Measurements from ENCODE around the gene AFG3L2. TPM values are rescaled to one million over a fixed set of nuclear protein-coding genes. Genes with fewer than 3 reads are reported as not detected.

Gene AFG3L2
- total and polyA plus RNA-seq, 2 experiments from 2014 or later, result 50.3 to 105 TPM

DNA sequence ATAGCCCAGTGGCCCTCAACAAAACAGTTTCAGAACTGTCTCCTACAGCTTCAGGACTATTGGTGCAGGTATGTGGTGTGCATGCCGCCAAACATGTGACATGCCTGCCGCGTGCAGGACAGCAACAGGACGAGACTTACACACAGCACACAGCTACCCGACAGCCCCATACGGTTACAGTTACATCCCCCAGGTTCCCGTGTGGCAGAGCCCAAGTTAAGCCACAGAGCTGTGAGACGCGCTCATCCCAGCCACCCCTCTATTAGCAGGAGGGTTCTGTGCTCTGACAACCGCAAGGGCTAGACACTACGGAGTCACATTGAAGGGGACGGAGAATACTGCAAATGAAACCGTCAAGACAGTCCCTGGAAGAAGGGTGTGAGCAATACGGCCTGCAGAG is 85.3 kb downstream of the AFG3L2 start:
- Mint-ChIP-seq H3K27ac (no peak overlapping the region), H3K27me3 (ENCODE audit: insufficient read depth, low read depth, poor library complexity) (peaks cover 30% of the 10 kb centered on the region), H3K9me3 (no peaks in the 10 kb centered on the region; the same call in 2 of the 3 replicates), H3K36me3 (ENCODE audit: low read depth) (no peaks in the 10 kb centered on the region; the same call in 2 of the 3 replicates), H3K4me3 (no peak overlapping the region), H3K4me1 (peaks cover 23% of the 10 kb centered on the region)
- Histone ChIP-seq H3K27me3 (ENCODE audit: insufficient read depth) (peaks cover 18% of the 10 kb centered on the region), H3F3A (replicated peaks; ENCODE audit: low read depth) (peaks cover 12% of the 10 kb centered on the region), H4K20me1 (replicated peaks; ENCODE audit: insufficient read depth) (no peaks in the 10 kb centered on the region), H3K36me3 (ENCODE audit: insufficient read depth) (no peaks in the 10 kb centered on the region), H3K9me2 (ENCODE audit: insufficient read depth) (no peaks in the 10 kb centered on the region), H3K4me2 (no peak overlapping the region), H3K79me2 (replicated peaks; ENCODE audit: insufficient read depth) (no peaks in the 10 kb centered on the region), H3K4me3 (no peak overlapping the region), H3K27ac (ENCODE audit: low read depth) (no peak overlapping the region), H2AFZ (0 out of 2 replicates have a peak overlapping the region, but pooled peaks have one; percentile 52), H3K4me1 (ENCODE audit: insufficient read depth) (peaks cover 15% of the 10 kb centered on the region)
- DNase-seq (ENCODE audit: low spot score), result no peak
- TF ChIP-seq CREB1 (CRISPR knock-in tag; IDR thresholded peaks at IDR 0.05; ENCODE audit: low read depth) (no peak), EZH2phosphoT487 (IDR thresholded peaks at IDR 0.05; ENCODE audit: unreplicated experiment) (no peak), ZNF114 (CRISPR knock-in tag; IDR thresholded peaks at IDR 0.05) (no peak), CTCF (conservative IDR thresholded peaks at IDR 0.05; ENCODE audit: low read depth in 2 of 2) (no peak), EZH2 (IDR thresholded peaks at IDR 0.05; ENCODE audit: low read depth, unreplicated experiment) (no peak), REST (IDR thresholded peaks at IDR 0.05; ENCODE audit: unreplicated experiment) (no peak), JUNB (IDR thresholded peaks at IDR 0.05; ENCODE audit: unreplicated experiment) (no peak), ZNF331 (CRISPR knock-in tag; IDR thresholded peaks at IDR 0.05; ENCODE audit: low read depth) (no peak), POLR2AphosphoS5 (IDR thresholded peaks at IDR 0.05; ENCODE audit: low read depth) (no peak)
- TF ChIP-seq, protein P1, sequence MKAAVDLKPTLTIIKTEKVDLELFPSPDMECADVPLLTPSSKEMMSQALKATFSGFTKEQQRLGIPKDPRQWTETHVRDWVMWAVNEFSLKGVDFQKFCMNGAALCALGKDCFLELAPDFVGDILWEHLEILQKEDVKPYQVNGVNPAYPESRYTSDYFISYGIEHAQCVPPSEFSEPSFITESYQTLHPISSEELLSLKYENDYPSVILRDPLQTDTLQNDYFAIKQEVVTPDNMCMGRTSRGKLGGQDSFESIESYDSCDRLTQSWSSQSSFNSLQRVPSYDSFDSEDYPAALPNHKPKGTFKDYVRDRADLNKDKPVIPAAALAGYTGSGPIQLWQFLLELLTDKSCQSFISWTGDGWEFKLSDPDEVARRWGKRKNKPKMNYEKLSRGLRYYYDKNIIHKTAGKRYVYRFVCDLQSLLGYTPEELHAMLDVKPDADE (IDR thresholded peaks at IDR 0.05), result no peak
- TF ChIP-seq, protein P2, sequence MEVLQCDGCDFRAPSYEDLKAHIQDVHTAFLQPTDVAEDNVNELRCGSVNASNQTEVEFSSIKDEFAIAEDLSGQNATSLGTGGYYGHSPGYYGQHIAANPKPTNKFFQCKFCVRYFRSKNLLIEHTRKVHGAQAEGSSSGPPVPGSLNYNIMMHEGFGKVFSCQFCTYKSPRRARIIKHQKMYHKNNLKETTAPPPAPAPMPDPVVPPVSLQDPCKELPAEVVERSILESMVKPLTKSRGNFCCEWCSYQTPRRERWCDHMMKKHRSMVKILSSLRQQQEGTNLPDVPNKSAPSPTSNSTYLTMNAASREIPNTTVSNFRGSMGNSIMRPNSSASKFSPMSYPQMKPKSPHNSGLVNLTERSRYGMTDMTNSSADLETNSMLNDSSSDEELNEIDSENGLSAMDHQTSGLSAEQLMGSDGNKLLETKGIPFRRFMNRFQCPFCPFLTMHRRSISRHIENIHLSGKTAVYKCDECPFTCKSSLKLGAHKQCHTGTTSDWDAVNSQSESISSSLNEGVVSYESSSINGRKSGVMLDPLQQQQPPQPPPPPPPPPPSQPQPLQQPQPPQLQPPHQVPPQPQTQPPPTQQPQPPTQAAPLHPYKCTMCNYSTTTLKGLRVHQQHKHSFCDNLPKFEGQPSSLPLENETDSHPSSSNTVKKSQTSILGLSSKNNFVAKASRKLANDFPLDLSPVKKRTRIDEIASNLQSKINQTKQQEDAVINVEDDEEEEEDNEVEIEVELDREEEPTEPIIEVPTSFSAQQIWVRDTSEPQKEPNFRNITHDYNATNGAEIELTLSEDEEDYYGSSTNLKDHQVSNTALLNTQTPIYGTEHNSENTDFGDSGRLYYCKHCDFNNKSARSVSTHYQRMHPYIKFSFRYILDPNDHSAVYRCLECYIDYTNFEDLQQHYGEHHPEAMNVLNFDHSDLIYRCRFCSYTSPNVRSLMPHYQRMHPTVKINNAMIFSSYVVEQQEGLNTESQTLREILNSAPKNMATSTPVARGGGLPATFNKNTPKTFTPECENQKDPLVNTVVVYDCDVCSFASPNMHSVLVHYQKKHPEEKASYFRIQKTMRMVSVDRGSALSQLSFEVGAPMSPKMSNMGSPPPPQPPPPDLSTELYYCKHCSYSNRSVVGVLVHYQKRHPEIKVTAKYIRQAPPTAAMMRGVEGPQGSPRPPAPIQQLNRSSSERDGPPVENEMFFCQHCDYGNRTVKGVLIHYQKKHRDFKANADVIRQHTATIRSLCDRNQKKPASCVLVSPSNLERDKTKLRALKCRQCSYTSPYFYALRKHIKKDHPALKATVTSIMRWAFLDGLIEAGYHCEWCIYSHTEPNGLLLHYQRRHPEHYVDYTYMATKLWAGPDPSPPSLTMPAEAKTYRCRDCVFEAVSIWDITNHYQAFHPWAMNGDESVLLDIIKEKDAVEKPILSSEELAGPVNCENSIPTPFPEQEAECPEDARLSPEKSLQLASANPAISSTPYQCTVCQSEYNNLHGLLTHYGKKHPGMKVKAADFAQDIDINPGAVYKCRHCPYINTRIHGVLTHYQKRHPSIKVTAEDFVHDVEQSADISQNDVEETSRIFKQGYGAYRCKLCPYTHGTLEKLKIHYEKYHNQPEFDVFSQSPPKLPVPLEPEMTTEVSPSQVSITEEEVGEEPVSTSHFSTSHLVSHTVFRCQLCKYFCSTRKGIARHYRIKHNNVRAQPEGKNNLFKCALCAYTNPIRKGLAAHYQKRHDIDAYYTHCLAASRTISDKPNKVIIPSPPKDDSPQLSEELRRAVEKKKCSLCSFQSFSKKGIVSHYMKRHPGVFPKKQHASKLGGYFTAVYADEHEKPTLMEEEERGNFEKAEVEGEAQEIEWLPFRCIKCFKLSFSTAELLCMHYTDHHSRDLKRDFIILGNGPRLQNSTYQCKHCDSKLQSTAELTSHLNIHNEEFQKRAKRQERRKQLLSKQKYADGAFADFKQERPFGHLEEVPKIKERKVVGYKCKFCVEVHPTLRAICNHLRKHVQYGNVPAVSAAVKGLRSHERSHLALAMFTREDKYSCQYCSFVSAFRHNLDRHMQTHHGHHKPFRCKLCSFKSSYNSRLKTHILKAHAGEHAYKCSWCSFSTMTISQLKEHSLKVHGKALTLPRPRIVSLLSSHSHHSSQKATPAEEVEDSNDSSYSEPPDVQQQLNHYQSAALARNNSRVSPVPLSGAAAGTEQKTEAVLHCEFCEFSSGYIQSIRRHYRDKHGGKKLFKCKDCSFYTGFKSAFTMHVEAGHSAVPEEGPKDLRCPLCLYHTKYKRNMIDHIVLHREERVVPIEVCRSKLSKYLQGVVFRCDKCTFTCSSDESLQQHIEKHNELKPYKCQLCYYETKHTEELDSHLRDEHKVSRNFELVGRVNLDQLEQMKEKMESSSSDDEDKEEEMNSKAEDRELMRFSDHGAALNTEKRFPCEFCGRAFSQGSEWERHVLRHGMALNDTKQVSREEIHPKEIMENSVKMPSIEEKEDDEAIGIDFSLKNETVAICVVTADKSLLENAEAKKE (CRISPR knock-in tag; IDR thresholded peaks at IDR 0.05), result no peak
- no peak for ATAC-seq
